Measurements from ENCODE around the gene RPL39L. TPM values are rescaled to one million over a fixed set of nuclear protein-coding genes. Genes with fewer than 3 reads are reported as not detected.

Gene RPL39L
- total RNA-seq, 2 donors from 2014 or later = 18.1 to 26.8 TPM

GRCh38 chr3:187093320-187093719 is 46.0 kb downstream of the RPL39L start:
- peaks cover 8% of the 10 kb centered on the region for H3K4me1 Mint-ChIP-seq

GRCh38 chr3:187088701-187089100 is 50.6 kb downstream of the RPL39L start:
- Mint-ChIP-seq H3K4me1 (peaks cover 7% of the 10 kb centered on the region), H3K4me3 (no peak overlapping the region), H3K27ac (no peak overlapping the region), H3K36me3 (ENCODE audit: low read depth) (no peaks in the 10 kb centered on the region), H3K9me3 (peaks cover 5% of the 10 kb centered on the region), H3K27me3 (no peaks in the 10 kb centered on the region)
- ATAC-seq (replicated peaks) = no peak

More at GRCh38 chr3:187093320-187093719, 46.0 kb downstream of the RPL39L start:
- Mint-ChIP-seq H3K4me3 (no peak overlapping the region), H3K27ac (no peak overlapping the region), H3K27me3 (no peaks in the 10 kb centered on the region), H3K9me3 (peaks cover 9% of the 10 kb centered on the region), H3K36me3 (ENCODE audit: low read depth) (no peaks in the 10 kb centered on the region)
- ATAC-seq (replicated peaks) = no peak

DNA sequence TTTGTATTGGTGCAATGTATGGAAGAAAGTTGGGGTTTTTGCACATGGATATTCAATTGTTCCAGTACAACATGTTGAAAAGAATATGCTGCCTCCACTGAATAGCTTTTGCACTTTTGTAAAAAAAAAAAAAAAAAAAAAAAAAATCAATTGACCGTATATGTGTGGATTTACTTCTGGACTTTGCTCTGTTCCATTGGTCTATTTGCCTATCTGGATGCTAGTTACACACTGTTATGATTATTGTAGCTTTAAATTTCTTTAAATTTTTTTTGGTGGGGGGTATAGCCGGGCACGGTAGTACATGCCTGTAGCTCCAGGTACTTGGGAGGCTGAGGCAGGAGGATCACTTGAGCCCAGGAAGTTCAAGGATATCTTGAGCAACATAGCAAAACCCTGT is 52.5 kb downstream of the RPL39L start:
- no peak overlapping the region for H3K4me3 Mint-ChIP-seq
- H3K27me3 Mint-ChIP-seq = no peaks in the 10 kb centered on the region
- H3K27ac Mint-ChIP-seq = no peak overlapping the region
- ATAC-seq (replicated peaks) = no peak
- H3K36me3 Mint-ChIP-seq (ENCODE audit: low read depth) = no peaks in the 10 kb centered on the region
- peaks cover 3% of the 10 kb centered on the region for H3K9me3 Mint-ChIP-seq
- peaks cover 7% of the 10 kb centered on the region for H3K4me1 Mint-ChIP-seq

GRCh38 chr3:187085933-187086332 is 53.4 kb downstream of the RPL39L start:
- Mint-ChIP-seq H3K36me3 (ENCODE audit: low read depth) (no peaks in the 10 kb centered on the region), H3K27me3 (no peaks in the 10 kb centered on the region), H3K9me3 (peaks cover 3% of the 10 kb centered on the region), H3K4me1 (peaks cover 7% of the 10 kb centered on the region), H3K4me3 (no peak overlapping the region), H3K27ac (no peak overlapping the region)
- ATAC-seq (replicated peaks) = no peak

DNA sequence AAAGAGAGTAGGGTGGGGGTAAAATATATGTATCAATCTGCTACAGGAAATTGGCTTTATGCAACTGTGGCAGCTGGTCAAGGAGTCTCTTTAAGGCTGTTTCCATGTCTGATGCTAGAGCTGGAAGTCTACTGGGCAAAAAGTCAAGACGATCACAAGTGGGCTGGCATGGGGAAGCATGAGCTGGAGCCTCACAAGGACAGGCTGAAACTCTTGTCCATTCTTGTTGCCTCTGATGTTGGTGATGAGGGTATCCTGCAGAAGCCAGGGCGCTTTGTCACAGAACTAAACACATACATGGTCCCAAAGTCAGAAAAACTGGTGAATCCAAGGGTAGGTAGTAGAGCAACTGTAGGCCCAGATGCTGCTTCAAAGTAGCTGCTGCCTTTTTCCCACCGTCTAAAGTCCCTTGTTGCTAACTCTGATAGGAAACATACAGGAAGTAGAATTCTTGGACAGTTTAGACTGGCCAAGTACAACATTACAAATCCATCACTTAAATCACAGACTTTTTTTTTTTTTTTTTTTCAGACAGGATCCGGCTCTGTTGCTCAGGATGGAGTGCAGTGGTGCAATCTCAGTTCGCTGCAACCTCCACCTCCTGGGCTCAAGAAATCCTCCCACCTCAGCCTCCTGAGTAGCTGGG is 54.2 kb downstream of the RPL39L start:
- Mint-ChIP-seq H3K9me3 (peaks cover 3% of the 10 kb centered on the region), H3K27ac (no peak overlapping the region), H3K36me3 (ENCODE audit: low read depth) (no peaks in the 10 kb centered on the region), H3K4me3 (no peak overlapping the region), H3K4me1 (peaks cover 7% of the 10 kb centered on the region), H3K27me3 (no peaks in the 10 kb centered on the region)
- no peak for ATAC-seq (replicated peaks)

- Mint-ChIP-seq H3K36me3 (ENCODE audit: low read depth) (no peaks in the 10 kb centered on the region), H3K27ac (peak overlapping the region; percentile 28), H3K4me3 (no peak overlapping the region), H3K9me3 (peaks cover 3% of the 10 kb centered on the region), H3K4me1 (peaks cover 7% of the 10 kb centered on the region), H3K27me3 (no peaks in the 10 kb centered on the region)
- ATAC-seq (replicated peaks) = no peak
Observed at GRCh38 chr3:187084580-187084979, 54.7 kb downstream of the RPL39L start.

- H3K36me3 Mint-ChIP-seq (ENCODE audit: low read depth) = peaks cover under 1% of the 10 kb centered on the region
- no peak for ATAC-seq (replicated peaks)
- peaks cover 3% of the 10 kb centered on the region for H3K9me3 Mint-ChIP-seq
- H3K4me3 Mint-ChIP-seq = no peak overlapping the region
- peaks cover 7% of the 10 kb centered on the region for H3K4me1 Mint-ChIP-seq
- peak overlapping the region; percentile 28 for H3K27ac Mint-ChIP-seq
- no peaks in the 10 kb centered on the region for H3K27me3 Mint-ChIP-seq
Observed at GRCh38 chr3:187084126-187084525, 55.2 kb downstream of the RPL39L start.

GRCh38 chr3:187082758-187083375 is 56.4 kb downstream of the RPL39L start:
- Mint-ChIP-seq H3K27me3 (no peaks in the 10 kb centered on the region), H3K36me3 (ENCODE audit: low read depth) (peaks cover 13% of the 10 kb centered on the region), H3K4me1 (peaks cover 7% of the 10 kb centered on the region), H3K4me3 (no peak overlapping the region), H3K27ac (no peak overlapping the region), H3K9me3 (no peaks in the 10 kb centered on the region)
- ATAC-seq (replicated peaks) = no peak

DNA sequence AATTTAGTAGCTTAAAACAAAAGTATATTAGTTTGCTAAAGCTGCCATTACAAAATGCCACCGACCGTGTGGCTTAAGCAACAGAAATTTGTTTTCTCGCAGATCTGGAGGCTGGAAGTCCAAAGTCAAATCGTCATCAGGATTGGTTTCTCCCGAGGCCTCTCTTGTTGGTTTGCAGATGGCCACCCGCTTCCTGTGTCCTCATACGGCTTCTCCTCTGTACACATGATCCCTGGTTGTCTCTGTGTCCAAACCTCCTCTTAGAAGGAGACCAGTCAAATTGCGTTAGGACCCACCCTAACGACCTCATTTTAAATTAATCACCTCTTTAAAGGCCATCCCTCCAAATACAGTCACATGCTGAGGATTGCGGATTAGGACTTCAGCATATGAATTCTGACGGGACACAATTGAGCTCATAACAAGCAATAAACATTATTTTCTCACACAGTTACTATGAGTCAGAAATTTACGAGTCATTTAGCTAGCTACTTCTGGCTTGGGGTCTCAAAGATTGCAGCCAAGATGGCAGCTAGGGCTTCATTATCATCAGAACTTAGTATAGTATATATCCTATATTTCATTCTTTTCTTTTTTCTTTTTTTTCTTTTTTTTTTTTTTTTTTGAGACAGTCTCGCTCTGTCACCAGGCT is 58.4 kb downstream of the RPL39L start:
- H3K9me3 Mint-ChIP-seq = no peaks in the 10 kb centered on the region
- H3K4me3 Mint-ChIP-seq = no peak overlapping the region

DNA sequence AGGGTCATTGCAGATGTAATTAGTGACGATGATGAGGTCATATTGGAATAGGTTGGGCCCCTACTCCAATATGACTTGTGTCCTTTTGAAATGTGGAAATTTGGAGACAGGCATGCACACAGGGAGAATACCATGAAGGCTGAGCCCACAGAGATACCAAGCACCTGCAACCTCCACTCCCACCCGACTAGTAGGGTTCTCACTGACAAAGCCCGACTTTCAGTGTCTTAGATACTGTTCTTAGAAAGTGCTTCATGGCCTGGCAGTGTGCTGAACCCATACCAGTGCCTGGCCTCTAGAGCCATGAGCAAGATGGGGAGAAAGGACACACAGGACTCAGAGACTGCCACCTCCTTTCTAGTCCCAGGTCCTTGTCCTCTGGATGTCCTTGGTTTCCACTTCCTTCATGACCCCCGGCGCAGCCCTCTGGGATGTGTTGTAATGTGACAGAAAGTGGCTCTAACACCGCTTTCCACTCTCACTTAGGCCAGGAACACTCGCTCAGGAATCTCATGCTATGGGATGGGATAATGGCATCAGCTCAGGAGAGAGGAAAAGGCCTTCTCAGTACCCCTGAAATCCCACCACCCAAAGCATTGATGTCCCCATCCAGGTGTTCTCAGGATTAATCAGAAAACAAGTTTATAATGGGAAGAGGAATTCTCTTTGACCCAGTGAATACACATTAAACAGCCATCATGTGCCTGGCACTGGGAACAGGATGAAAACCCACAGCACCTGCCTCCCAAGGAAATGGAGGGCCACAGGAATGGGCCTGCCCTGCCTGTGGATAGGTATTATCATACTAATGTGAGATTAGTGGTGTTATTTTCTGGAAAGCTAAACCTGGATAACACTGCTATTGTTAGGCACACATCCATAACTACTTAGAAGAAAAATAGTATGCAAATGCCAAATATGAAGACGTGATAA is 59.9 kb downstream of the RPL39L start:
- Mint-ChIP-seq H3K27ac (peak overlapping the region; percentile 52), H3K36me3 (ENCODE audit: low read depth) (peaks cover 48% of the 10 kb centered on the region), H3K9me3 (no peaks in the 10 kb centered on the region), H3K4me3 (no peak overlapping the region), H3K27me3 (no peaks in the 10 kb centered on the region), H3K4me1 (peaks cover under 1% of the 10 kb centered on the region)
- ATAC-seq (replicated peaks) = no peak

More for the DNA sequence above, 58.4 kb downstream of the RPL39L start:
- Mint-ChIP-seq H3K36me3 (ENCODE audit: low read depth) (peaks cover 32% of the 10 kb centered on the region), H3K4me1 (peaks cover 7% of the 10 kb centered on the region), H3K27me3 (no peaks in the 10 kb centered on the region), H3K27ac (peak overlapping the region; percentile 71)
- no peak for ATAC-seq (replicated peaks)

DNA sequence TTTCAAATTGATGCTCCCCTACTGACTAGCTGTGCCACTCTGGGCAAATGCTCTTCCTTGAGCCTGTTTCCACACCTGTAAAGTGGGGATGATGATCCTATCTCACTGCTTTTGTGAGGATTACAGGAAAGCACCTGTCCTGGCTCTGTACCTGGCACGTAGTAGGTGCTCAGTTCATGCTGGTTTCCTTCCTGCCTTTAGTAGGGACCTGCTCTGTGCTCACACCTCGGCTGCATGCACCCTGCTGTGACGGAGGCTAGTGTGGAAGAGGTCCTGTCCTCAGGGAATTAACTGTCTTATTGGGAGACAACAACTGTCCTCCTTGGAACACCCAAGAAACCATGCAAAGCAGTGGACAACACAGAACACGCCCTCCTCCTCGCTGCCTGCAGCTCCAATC is 61.8 kb downstream of the RPL39L start:
- no peak for ATAC-seq (replicated peaks)
- Mint-ChIP-seq H3K36me3 (ENCODE audit: low read depth) (peaks cover 66% of the 10 kb centered on the region), H3K4me1 (no peaks in the 10 kb centered on the region), H3K4me3 (no peak overlapping the region), H3K9me3 (no peaks in the 10 kb centered on the region), H3K27ac (no peak overlapping the region), H3K27me3 (no peaks in the 10 kb centered on the region)

GRCh38 chr3:187077085-187077484 is 62.2 kb downstream of the RPL39L start:
- Mint-ChIP-seq H3K4me1 (no peaks in the 10 kb centered on the region), H3K36me3 (ENCODE audit: low read depth) (peaks cover 71% of the 10 kb centered on the region), H3K27me3 (no peaks in the 10 kb centered on the region), H3K4me3 (no peak overlapping the region), H3K27ac (peak overlapping the region; percentile 71), H3K9me3 (no peaks in the 10 kb centered on the region)
- no peak for ATAC-seq (replicated peaks)

GRCh38 chr3:187076297-187076696 is 63.0 kb downstream of the RPL39L start:
- Mint-ChIP-seq H3K4me1 (no peaks in the 10 kb centered on the region), H3K9me3 (no peaks in the 10 kb centered on the region), H3K4me3 (no peak overlapping the region), H3K36me3 (ENCODE audit: low read depth) (peaks cover 79% of the 10 kb centered on the region), H3K27me3 (no peaks in the 10 kb centered on the region), H3K27ac (peak overlapping the region; percentile 71)
- no peak for ATAC-seq (replicated peaks)

DNA sequence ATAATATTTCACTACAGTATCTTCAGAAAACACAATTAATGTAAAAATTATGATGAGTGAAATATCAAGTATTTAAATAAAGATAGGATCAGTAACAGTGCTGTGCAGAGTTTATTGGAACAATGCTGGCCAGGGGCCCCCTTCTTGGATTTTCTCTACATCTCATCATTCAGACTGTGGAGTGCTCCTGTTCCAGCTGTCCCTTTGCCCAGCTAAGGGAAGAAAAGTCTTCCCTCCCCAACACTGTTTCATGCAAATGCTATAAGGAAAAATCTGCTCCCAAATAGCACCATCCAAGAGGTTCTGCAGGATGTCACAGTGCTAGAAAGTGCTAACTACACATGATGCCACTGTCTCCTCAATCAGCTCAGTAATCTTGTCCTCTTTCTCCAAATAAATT is 64.5 kb downstream of the RPL39L start:
- no peaks in the 10 kb centered on the region for H3K27me3 Mint-ChIP-seq
- no peak overlapping the region for H3K4me3 Mint-ChIP-seq
- no peaks in the 10 kb centered on the region for H3K9me3 Mint-ChIP-seq
- H3K4me1 Mint-ChIP-seq = peaks cover 8% of the 10 kb centered on the region
- ATAC-seq (replicated peaks) = no peak
- H3K27ac Mint-ChIP-seq = no peak overlapping the region
- H3K36me3 Mint-ChIP-seq (ENCODE audit: low read depth) = peaks cover 93% of the 10 kb centered on the region

All from activated T-helper 17 cell treated with anti-CD3 and anti-CD28 coated beads, Interleukin-2, amount 50 U/mL, for 72 hours (primary cell).